Type B pancreatic cell (in vitro differentiated cells): ENCODE measurements around the gene TATDN3. TPM values are rescaled to one million over a fixed set of nuclear protein-coding genes. Genes with fewer than 3 reads are reported as not detected.

Experiments used
- DNase-seq: peaks from one replicate; pipeline ENCODE4 v3.0.0; 2021; ENCODE audit warnings: mixed read lengths; ENCODE audit not compliant: unreplicated experiment; ENCODE audit errors: extremely low spot score
- H3K27ac Mint-ChIP-seq: 2 replicates; pipeline ENCODE4 v1.8.0; 2021; ENCODE audit warnings: mild to moderate bottlenecking, mixed read lengths
- H3K27me3 Mint-ChIP-seq: 2 replicates; pipeline ENCODE4 v1.8.0; 2021; ENCODE audit warnings: mixed read lengths
- H3K36me3 Mint-ChIP-seq: 2 replicates; pipeline ENCODE4 v1.8.0; 2021; ENCODE audit warnings: mixed read lengths
- H3K4me1 Mint-ChIP-seq: one replicate; pipeline ENCODE4 v1.8.0; 2021; ENCODE audit warnings: mixed read lengths; ENCODE audit not compliant: unreplicated experiment
- H3K4me3 Mint-ChIP-seq: 2 replicates; pipeline ENCODE4 v1.8.0; 2021; ENCODE audit warnings: mild to moderate bottlenecking, mixed read lengths
- H3K9me3 Mint-ChIP-seq: 2 replicates; pipeline ENCODE4 v1.8.0; 2021; ENCODE audit warnings: mixed read lengths
- total RNA-seq: library from RNA; stranded (reverse); gene quantifications from 2 replicates; pipeline ENCODE4 v1.2.1, GENCODE V29; 2021; ENCODE audit warnings: low replicate concordance
- TF ChIP-seq, protein P1 (sequence below): fragments of 200-600 bp; sonication (generic); conservative IDR thresholded peaks from 2 replicates; pipeline ENCODE4 v1.5.0; 2021; ENCODE audit warnings: antibody characterized with exemption, mild to moderate bottlenecking

TATDN3 gene
- total RNA-seq, 1 donor from 2014 or later = 13.8 TPM

DNA sequence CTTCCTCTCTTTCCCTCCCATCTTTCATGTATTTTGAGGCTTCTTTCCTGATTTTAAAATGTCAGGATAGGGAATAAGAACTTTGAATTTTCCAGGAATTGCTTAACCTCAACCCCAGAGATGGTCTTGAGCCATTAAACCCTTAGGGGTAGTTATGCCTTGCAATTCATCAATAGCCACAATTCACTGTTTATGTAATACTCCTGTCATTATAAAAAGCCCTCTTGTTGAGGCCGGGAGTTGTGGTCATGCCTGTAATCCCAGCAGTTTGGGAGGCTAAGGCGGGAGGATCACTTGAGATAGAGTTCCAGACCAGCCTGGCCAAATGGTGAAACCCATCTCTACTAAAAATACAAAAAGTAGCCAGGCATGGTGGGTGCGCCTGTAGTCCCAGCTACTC, 31.3 kb downstream of the TATDN3 start:
- TF ChIP-seq, protein P1, sequence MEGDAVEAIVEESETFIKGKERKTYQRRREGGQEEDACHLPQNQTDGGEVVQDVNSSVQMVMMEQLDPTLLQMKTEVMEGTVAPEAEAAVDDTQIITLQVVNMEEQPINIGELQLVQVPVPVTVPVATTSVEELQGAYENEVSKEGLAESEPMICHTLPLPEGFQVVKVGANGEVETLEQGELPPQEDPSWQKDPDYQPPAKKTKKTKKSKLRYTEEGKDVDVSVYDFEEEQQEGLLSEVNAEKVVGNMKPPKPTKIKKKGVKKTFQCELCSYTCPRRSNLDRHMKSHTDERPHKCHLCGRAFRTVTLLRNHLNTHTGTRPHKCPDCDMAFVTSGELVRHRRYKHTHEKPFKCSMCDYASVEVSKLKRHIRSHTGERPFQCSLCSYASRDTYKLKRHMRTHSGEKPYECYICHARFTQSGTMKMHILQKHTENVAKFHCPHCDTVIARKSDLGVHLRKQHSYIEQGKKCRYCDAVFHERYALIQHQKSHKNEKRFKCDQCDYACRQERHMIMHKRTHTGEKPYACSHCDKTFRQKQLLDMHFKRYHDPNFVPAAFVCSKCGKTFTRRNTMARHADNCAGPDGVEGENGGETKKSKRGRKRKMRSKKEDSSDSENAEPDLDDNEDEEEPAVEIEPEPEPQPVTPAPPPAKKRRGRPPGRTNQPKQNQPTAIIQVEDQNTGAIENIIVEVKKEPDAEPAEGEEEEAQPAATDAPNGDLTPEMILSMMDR = no peak
- H3K4me1 Mint-ChIP-seq = no peaks in the 10 kb centered on the region
- no peak for DNase-seq
- H3K36me3 Mint-ChIP-seq = peaks cover 3% of the 10 kb centered on the region
- H3K4me3 Mint-ChIP-seq = no peak overlapping the region
- H3K27me3 Mint-ChIP-seq = no peaks in the 10 kb centered on the region
- peaks cover 10% of the 10 kb centered on the region for H3K9me3 Mint-ChIP-seq
- H3K27ac Mint-ChIP-seq = no peak overlapping the region

DNA sequence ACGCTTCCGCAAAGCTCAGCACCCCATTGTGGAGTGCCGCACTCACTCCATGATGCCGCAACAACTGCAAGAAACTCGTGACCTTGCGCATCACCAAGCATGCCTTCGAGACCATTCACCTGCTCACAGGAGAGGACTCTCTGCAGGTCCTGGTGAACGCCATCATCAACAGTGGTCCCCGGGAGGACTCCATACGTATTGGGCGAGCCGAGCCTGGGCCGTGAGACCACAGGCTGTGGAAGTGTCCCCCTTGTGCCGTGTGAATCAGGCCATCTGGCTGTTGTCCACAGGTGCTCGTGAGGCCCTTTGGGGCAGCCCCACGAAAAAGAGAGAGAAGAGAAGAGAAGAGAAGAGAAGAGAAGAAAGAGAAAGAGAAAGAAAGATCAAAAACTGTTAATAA, 32.5 kb downstream of the TATDN3 start:
- H3K4me3 Mint-ChIP-seq = no peak overlapping the region
- H3K36me3 Mint-ChIP-seq = peaks cover 3% of the 10 kb centered on the region
- H3K4me1 Mint-ChIP-seq = no peaks in the 10 kb centered on the region
- no peak overlapping the region for H3K27ac Mint-ChIP-seq
- H3K27me3 Mint-ChIP-seq = no peaks in the 10 kb centered on the region
- peaks cover 10% of the 10 kb centered on the region for H3K9me3 Mint-ChIP-seq
- TF ChIP-seq, protein P1 = no peak
- DNase-seq = no peak

DNA sequence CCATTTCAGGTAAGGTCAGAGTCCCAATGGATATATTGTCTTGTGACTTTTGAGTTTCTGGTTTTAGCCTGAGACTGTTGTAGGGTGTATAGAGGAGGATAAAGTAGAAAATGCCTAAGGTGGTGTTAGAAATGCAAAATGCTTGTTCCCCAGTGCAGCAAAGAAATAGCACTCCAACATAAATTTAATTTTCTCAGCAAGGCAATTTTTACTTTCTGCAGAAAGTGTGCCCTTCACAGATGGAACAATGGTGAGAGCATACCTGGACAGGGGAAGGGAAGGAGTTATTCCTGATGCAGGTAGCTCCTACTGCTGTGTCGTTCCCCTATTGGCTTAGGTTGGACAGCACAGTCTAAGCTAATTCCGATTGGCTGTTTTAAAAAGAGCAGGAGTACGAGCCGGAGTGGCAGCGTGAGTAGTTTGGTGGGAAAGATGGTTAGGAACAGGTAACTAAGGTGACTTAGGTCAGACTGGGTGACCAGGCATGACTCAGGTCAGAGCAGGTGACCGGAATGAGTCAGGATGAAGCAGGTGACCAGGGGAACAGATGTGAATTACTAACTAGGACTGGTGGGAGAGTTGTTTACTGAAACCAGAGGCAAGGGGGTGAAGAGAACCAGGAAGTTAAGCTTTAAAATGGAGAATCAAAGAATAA, 34.2 kb downstream of the TATDN3 start:
- TF ChIP-seq, protein P1 = no peak
- Mint-ChIP-seq H3K36me3 (peaks cover 3% of the 10 kb centered on the region), H3K27ac (peak overlapping the region; percentile 7), H3K4me3 (no peak overlapping the region), H3K9me3 (peaks cover 10% of the 10 kb centered on the region), H3K4me1 (no peaks in the 10 kb centered on the region), H3K27me3 (no peaks in the 10 kb centered on the region)
- DNase-seq = no peak

DNA sequence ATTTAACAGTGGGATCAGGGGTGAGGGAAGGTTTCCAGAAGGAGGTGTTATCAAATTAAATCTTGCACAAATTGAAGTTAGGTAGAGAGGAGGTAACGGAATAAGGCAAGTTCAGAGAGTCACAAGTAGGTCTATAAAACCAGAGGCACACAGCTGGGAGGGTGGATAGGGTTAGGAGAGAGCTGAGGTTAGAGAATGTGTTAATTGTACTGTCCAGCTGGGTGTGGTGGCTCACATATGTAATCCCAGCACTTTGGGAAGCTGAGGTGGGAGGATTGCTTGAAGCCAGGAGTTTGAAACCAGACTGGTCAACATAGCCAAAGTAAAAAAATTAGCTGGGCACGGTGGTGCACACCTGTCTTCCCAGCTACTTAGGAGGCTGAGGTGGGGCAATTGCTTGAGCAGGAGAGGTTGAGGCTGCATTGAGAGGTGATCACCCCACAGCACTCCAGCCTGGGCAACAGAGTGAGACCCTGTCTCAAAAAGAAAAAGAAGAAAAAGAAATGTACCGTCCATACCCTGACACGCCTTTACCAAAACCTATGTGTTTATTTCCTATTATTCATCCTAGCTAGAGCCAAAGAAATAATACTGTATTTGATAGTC, 35.6 kb downstream of the TATDN3 start:
- no peak for DNase-seq
- Mint-ChIP-seq H3K27me3 (no peaks in the 10 kb centered on the region), H3K4me3 (no peak overlapping the region), H3K9me3 (peaks cover 10% of the 10 kb centered on the region), H3K4me1 (no peaks in the 10 kb centered on the region), H3K36me3 (peaks cover 3% of the 10 kb centered on the region), H3K27ac (peak overlapping the region; percentile 77)
- TF ChIP-seq, protein P1 = no peak

DNA sequence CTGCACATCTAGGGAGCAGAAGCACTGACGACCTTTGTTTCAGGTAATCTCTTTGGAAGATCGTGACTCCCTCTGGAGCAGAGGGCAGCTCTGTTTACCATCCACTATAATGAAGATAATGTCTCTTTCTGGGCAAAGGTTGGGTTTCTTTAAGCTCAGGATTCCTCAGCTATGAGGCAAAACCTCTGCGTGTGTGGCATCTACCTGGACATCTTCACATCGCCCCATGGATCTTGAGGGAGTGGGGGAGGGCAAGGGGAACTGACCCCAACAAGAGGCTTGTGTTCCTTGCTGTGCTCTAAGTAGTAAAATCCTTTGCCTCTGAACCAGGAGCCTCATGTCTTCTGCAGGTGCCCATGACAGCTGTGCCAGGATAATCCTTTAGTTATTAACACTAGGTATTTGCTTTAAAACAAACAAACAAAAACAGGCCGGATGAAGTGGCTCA, 36.2 kb downstream of the TATDN3 start:
- Mint-ChIP-seq H3K36me3 (peaks cover 3% of the 10 kb centered on the region), H3K27me3 (no peaks in the 10 kb centered on the region), H3K27ac (peak overlapping the region; percentile 77), H3K4me3 (no peak overlapping the region), H3K4me1 (no peaks in the 10 kb centered on the region), H3K9me3 (peaks cover 10% of the 10 kb centered on the region)
- TF ChIP-seq, protein P1 = no peak
- no peak for DNase-seq
